ENCODE measurements around the gene GRM4.
"Not testable (repeated sequence)": the region's sequence is repeated elsewhere in the genome, so short reads cannot be mapped to it uniquely, and the experiment has no call there.

The GRM4 gene

DNA sequence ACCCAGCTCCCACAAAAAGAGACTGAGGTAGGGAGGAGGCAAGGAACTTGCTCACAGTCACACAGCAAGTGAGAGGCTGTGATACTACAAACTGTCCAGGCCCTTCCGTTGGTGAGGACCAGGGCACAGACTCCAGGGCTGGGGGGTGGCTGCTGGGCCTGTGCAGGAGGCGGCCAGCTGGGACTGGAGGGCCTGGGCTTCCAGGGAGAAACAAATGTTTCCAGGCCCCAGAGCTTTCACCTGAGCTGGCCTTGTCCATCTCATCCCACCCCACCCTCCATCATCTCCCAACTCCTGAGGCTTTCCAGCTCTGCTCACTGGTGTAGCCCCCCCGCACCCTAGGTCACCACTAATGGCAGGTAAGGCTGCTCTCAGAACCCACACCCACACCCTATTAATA is 86.0 kb downstream of the GRM4 start:
- no peak for DNase-seq

DNA sequence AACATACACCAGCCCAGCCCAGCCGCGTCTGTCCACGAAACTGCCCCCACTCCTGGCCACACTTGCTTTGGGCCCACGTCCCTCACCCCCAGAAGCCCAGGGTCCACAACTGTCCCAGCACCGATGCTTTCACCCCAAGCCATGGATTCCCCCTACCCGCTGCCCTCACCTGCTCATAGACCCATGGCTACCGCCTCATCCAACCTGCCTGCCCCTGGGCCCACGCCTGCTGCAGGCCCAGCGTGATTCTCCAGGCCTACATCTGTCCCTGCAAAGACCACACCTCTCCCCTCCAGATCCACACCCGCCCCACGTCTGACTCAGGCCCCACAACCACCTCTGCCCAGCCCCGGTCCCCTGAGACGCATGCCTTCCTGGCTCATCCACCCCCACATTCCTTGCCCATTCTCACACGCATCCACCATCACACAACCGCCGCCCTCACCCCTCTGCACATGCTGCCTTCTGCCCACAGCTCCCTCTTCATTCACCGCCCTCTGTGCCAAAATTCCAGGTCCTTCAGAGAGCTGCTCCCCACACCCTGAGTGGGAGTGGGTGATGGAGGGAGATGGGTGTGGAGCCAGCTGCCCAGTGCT is 86.7 kb downstream of the GRM4 start:
- DNase-seq, result no peak

GRCh38 chr6:34057790-34058189 is 88.1 kb downstream of the GRM4 start:
- no peak for DNase-seq

- no peak for DNase-seq
These were observed 88.7 kb downstream of the GRM4 start for GRCh38 chr6:34057191-34057590.

DNA sequence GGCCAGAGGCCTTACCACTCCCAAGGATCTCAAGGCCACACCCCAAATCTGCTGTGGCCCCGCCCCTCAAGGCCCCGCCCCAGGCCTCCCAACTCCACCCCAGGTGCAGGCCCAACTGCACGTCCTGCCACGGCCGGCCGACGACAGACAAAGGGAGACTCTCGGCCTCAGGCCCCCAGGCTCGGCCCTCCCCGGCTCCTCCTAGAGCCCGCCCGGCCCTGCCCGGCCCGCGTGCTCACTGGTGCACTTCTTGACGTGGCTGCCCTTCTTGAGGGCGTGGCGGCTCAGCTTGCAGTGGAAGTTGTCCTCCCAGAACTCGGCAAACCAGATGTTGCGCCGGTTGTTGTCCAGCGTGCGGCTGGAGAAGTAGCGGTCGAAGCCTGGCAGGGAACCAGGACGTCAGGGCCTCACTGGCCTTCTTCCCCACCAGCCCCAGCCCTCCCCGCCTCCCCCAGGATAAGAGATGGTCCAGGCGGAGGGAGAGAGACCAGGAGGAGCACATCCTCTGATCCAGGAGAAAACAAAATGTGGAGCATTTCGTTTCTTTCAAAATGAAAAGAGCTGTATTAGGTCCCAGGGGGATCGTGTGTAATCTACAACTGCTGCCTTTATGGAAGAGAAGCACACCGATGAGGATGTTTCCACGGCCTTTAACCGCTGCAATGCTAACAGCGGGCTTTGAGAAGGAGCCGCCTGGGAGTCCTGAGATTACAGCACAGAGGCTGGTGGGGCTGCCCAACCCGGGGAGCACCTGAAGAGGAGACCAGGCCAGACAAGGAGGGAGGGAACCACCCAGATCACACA is 89.4 kb downstream of the GRM4 start:
- no peak for DNase-seq

DNA sequence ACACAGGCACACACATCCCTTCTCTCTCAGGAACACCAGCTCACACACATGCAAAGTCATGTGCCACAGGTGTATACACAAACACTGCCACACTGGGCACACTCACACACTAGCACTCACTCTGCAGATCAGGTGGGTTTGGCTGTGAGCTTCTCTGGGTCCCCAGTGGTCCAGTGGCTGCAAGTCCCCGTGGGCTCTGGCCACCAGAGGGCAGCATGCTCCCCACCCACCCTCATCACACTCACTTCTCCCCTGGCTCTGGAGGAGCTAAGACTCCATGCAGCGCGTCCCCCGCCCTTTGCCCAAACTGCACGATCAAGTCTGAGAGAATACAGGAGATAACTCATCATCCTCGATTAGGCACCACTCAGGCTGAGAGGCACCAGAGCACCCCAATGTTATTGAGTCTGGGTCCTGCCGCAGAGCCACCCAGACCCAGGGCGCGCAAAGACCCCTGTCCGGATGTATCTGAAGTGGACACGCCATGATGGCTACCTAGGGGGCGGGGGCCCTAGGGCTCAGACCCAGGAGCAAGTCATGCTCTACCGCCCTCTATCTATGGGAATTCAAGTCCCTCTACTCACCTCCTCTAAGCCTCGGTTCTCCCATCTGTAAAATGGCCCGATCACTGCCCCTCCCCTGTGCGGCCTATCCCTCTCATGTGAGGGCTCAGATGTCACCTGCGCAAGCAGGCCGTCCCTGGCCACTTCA is 90.5 kb downstream of the GRM4 start:
- DNase-seq, result peak; percentile 59

GRCh38 chr6:34053721-34054120 is 92.2 kb downstream of the GRM4 start:
- DNase-seq, result no peak

DNA sequence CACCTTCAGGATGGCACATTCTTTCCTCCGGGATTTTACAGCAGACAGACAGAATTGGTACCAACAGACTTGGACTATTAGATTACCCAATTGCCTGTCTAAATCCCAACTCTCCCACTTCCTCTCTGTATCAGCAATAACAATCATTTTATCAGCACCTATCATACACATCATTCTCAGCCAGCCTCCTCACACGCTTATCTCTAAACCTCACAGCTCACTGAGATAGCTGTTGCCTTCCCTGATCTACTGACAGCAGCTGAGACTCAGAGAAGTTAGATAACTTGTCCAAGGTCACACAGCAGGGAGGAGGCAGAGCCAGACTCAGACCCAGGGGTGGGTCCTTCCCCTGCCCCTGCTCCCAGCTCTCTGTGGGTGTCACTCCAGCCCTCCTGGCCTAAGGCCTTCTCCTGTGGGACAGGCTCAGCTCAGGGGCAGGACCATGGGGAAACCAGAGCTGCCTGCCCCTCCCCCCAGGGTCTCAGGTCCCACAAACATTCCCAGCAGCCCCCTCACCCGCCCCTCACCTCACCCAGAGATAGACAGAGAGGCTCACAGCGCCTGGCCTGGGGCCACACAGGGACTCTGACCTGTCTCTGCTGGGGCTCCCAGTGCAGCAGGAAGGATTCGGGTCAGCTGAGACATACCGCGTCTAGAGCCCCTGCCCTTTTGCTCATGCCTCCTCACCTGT is 92.8 kb downstream of the GRM4 start:
- no peak for DNase-seq

DNA sequence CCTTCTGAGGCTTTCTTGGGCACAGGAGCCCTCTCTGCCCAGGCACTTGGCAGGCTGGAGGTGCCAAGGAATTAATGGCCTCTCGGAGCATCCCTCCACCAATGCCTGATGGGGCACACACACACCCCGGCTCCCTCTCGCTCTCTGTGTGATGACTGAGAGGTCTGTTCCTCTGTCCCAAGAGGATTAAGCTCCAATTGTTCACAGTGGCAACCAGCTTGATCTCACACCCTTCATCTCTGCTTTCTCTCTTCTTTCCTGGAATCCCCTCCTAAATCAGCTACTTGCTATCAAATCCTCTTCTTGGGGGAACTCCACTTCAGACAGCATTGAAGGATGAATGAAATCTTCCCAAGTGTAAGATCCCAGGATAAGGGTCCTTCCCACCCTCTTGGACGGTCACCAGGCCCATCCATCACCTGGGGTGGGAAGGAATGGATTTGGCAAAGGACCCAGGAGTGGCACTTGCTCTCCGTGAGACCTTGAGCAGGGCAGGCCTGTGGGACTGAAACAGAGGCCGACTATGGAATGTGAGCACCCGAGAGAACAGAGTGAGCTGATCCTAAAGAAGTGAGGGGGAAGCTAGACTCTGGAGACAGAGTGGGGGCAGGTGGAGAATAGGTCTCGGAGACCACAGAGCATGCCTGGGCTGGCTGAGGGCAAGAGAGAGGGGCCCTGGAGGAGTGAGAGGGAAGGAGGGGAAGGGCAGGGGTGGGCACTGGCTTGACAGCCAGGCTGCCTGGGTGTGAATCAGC is 93.6 kb downstream of the GRM4 start:
- DNase-seq, result no peak

DNA sequence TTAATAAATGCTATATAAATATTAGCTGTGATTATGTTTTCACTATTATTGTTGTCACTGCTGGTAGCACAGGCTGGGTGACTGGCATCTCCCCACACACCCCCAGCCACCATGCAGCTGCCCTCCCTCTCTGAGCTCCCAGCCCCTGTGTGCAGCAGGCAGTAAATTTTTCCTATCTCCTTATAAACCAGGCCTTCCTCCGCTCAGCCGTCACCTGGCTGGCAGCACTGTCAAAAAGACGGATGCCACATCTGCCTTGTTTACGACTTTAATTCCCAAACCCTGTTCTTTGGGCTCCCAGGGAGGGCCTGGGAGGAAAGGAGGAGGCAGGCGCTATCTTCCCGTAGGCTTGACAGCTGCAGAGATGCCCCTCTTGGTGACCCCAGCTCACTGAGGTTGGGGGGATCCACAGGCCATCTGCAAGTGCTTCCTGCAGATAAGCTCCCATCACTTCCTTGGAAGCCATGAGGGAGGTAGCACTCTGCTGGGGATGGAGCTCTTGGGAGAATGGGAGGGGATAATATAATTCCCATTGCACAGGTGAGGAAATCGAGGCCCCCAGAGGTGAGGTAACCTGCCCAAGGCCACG is 94.5 kb downstream of the GRM4 start:
- no peak for DNase-seq

- DNase-seq, result no peak
These were observed 95.2 kb downstream of the GRM4 start for GRCh38 chr6:34050691-34051090.

DNA sequence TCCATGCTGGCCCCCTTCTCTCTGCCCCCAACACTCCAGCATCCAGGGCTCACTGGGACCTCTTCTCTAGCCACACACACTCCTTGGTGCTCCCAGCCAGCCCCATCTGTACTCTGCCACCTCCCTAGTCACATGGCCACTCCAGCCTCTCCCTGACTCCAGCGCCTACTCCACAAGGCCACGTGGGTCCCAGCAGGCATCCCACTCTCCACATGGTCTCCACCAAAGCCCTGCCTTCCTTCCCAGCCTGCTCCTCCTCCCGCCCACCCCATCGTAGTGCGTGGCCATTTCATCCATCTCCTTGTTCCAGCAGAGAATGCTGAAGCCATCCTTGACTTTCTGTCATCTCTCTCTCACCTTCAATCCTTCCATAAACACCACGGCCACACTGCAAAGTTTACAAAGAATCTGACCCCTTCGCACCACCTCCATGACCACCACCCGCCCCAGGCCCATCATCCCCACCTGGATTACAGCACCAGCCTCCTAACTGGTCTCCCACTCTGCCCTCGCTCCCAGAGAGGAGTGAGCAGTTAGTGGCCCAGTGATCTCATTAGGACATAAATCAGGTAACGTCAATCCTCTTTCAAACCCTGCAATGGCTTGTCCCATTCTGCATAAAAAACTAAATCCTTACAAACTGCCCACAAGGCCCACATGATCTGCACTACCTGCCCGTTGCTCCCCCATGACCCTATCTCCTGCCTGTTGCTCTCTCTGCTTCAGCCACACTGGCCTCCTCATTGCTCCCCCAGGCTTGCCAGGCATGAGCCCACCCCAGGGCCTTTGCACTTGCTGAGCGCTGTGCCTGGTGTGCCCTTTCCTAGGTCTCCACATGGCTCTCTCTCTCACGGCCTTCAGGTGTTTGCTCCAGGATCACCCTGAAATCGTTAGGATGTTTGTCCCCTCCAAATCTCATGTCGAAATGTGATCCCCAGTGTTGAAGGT is 96.2 kb downstream of the GRM4 start:
- no peak for DNase-seq

- no peak for DNase-seq
These were observed 97.7 kb downstream of the GRM4 start for GRCh38 chr6:34047913-34048867.

DNA sequence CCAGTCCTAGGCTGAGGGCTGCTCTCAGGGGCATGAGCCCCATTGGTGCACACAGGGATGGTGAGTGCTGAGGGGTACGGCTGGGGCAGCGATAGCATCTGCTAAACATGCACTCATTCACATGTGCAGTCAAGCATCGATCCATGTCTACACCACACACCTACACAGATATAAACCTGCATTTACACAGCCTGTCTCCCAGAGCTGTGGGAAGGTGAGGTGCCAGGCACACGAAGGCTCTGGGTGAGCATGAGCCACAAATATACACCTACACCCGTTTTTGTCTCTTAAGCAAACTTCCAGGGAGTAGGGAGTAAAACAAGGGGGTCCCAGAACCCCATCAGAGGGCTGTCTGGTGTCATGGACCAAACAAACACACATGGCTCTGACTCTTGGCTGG is 99.3 kb downstream of the GRM4 start:
- DNase-seq, result no peak

GRCh38 chr6:34045771-34046170 is 100.1 kb downstream of the GRM4 start:
- DNase-seq, result no peak

DNA sequence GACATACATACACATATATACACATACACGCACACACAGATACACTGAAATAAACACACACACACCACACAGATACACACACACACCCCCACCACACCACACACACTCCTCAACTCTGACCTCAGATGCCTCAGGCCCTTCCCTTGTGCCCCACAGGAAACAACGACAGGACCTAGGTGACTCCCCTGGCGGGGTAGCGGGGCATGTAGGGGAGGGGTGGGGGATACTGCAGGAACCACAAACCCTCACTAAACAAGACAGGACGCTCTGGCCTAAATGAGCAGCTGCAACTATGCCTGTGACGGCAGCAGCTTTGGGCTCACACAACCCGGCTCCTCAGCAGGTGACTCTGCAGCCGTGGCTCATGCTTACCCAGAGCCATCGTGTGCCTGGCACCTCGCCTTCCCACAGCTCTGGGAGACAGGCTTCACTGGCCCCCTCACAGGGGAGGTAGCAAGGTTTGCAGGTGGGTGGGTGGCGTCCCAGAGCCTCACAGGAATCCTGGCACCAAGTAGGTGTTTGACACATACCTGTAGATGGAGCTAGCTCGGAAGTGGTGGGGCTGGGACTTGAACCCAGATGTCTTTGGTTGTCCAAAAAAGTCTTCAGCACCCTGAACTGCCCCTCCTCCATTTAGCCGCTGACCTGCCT is 100.8 kb downstream of the GRM4 start:
- DNase-seq, result no peak

- DNase-seq, result no peak
These were observed 102.5 kb downstream of the GRM4 start for GRCh38 chr6:34043359-34043758.

- not testable (repeated sequence) for DNase-seq
These were observed 103.9 kb downstream of the GRM4 start for GRCh38 chr6:34041998-34042397.

DNA sequence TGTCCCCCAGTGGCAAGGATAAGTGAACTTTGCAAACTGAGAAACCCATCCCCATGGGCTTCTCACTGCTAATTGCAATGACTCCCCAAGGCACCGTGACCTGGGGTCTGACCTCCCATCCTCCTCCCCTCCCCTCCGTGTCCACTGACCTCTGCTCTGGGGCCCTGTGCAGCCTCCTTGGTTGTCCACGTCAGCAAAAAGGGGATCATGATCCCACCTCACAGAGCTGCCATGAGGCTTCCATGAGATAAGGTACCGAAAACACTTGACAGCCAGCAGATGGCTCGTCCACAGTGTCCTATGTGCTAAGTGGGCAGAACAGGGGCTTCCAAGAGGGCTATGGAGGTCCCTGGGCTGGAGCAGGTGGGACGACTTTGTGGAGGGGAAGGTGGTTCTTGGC is 104.5 kb downstream of the GRM4 start:
- no peak for DNase-seq

Data from hematopoietic multipotent progenitor cell treated with erythropoietin and hydrocortisone succinate and interleukin-3 and kit ligand, for 8 days (in vitro differentiated cells).